Neural cell (in vitro differentiated cells): ENCODE data around the gene TACR2.

Experiments used
- CTCF ChIP-seq: fragments of 450-650 bp; IDR thresholded peaks from 2 replicates; pipeline ENCODE4 v1.5.1; 2014; ENCODE audit warnings: antibody characterized with exemption, mild to moderate bottlenecking, moderate library complexity; ENCODE audit not compliant: poor library complexity, severe bottlenecking
- EP300 ChIP-seq: fragments of 450-650 bp; conservative IDR thresholded peaks from 2 replicates; pipeline ENCODE4 v1.6.1; 2014; ENCODE audit warnings: antibody characterized with exemption, mild to moderate bottlenecking, moderate library complexity; ENCODE audit not compliant: poor library complexity, severe bottlenecking
- EZH2 ChIP-seq: fragments of 200-600, 300-800 bp; shearing (Covaris generic), sonication (generic); IDR thresholded peaks from 2 replicates; pipeline ENCODE4 v1.6.1; 2014; ENCODE audit warnings: antibody characterized with exemption, low read length, borderline replicate concordance, mild to moderate bottlenecking; ENCODE audit not compliant: insufficient read depth, poor library complexity, severe bottlenecking
- MXI1 ChIP-seq: fragments of 450-650 bp; conservative IDR thresholded peaks from 2 replicates; pipeline ENCODE4 v1.6.1; 2014; ENCODE audit warnings: antibody characterized with exemption, mild to moderate bottlenecking; ENCODE audit not compliant: poor library complexity, severe bottlenecking
- POLR2AphosphoS5 ChIP-seq: IDR thresholded peaks from 2 replicates; pipeline ENCODE4 v1.6.1; 2012
- REST ChIP-seq: IDR thresholded peaks from 2 replicates; pipeline ENCODE4 v1.6.1; 2012; ENCODE audit warnings: borderline replicate concordance
- TAF1 ChIP-seq: IDR thresholded peaks from 2 replicates; pipeline ENCODE4 v1.6.1; 2012; ENCODE audit warnings: low read depth

DNA sequence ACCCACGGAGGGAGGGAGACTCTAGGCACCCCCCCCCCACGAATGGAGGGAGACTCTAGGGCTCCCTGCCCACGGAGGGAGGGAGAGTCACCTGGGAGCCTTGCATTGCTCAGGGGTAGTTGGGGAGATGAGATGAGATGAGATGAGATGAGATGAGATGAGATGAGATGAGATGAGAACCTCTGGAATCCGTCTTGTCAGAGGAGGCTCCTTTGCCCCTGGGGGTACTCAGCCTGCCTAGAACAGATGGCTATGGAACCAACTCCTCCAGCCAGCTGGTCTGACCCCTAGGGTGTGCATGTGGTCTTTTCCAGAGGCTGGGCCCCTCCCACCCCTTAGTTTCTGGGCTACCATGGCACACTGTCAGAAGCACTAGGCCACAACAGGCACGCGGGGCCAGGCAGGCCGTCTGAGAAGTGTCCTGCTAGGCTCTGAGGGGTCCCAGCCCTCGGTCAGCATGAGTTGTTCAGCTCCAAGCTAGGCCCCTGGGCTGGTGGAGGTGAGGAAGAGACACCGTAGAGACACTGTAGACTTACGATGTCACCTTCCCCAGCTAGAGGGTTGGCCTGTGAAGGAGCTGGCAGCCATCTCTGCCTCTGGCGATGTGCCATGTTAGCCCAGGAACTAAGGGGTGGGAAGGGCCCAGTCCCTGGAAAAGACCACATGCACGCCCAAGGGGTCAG, 43.3 kb upstream of the TACR2 start:
- TF ChIP-seq EZH2 (no peak), CTCF (no peak), TAF1 (no peak), EP300 (no peak), POLR2AphosphoS5 (no peak), REST (no peak), MXI1 (no peak)
